Renal cortical epithelial cell (primary cell): ENCODE measurements around the gene TSPAN11. TPM values are rescaled to one million over a fixed set of nuclear protein-coding genes. Genes with fewer than 3 reads are reported as not detected.

Experiments
- DNase-seq: peaks from one replicate; pipeline ENCODE4 v3.0.0-alpha.2; 2011; ENCODE audit warnings: low read depth
- total RNA-seq: library from RNA; depleted of rRNA; stranded (reverse); fragments of >200 nt; gene quantifications from 2 replicates; pipeline ENCODE4 v1.2.3, GENCODE V29; 2014

TSPAN11 gene
- total RNA-seq, 1 donor from 2014 or later, result 1.0 TPM

- no peak for DNase-seq
Observed at GRCh38 chr12:30959778-30960177, 33.2 kb downstream of the TSPAN11 start.

- no peak for DNase-seq
Observed at GRCh38 chr12:30961030-30961429, 34.5 kb downstream of the TSPAN11 start.

- DNase-seq, result no peak
Observed at GRCh38 chr12:30962047-30962446, 35.5 kb downstream of the TSPAN11 start.

GRCh38 chr12:30963709-30964564, 37.4 kb downstream of the TSPAN11 start:
- DNase-seq, result no peak

- DNase-seq, result no peak
Observed at GRCh38 chr12:30964896-30965612, 38.5 kb downstream of the TSPAN11 start.

GRCh38 chr12:30965613-30965985, 39.1 kb downstream of the TSPAN11 start:
- DNase-seq, result no peak

GRCh38 chr12:30967026-30967425, 40.5 kb downstream of the TSPAN11 start:
- DNase-seq, result no peak

- DNase-seq, result no peak
Observed at GRCh38 chr12:30968211-30968610, 41.7 kb downstream of the TSPAN11 start.

- DNase-seq, result no peak
Observed at GRCh38 chr12:30969006-30969405, 42.5 kb downstream of the TSPAN11 start.

- DNase-seq, result no peak
Observed at GRCh38 chr12:30969606-30970395, 43.3 kb downstream of the TSPAN11 start.

- peak; percentile 6 for DNase-seq
Observed at GRCh38 chr12:30970559-30971197, 44.1 kb downstream of the TSPAN11 start.

- DNase-seq, result no peak
Observed at GRCh38 chr12:30972035-30972434, 45.5 kb downstream of the TSPAN11 start.

GRCh38 chr12:30973175-30973574, 46.6 kb downstream of the TSPAN11 start:
- DNase-seq, result no peak

GRCh38 chr12:30973830-30974229, 47.3 kb downstream of the TSPAN11 start:
- DNase-seq, result no peak

- DNase-seq, result no peak
Observed at GRCh38 chr12:30974746-30975500, 48.4 kb downstream of the TSPAN11 start.

- DNase-seq, result no peak
Observed at GRCh38 chr12:30975581-30975980, 49.0 kb downstream of the TSPAN11 start.

- no peak for DNase-seq
Observed at GRCh38 chr12:30976206-30976605, 49.7 kb downstream of the TSPAN11 start.

- no peak for DNase-seq
Observed at GRCh38 chr12:30977124-30977523, 50.6 kb downstream of the TSPAN11 start.

- DNase-seq, result no peak
Observed at GRCh38 chr12:30977537-30978349, 51.2 kb downstream of the TSPAN11 start.

- DNase-seq, result no peak
Observed at GRCh38 chr12:30978639-30979038, 52.1 kb downstream of the TSPAN11 start.
